DOHH2 (cell line): ENCODE data around the gene KCP.

ENCODE experiments used
- H3F3A ChIP-seq: fragments of 200-600 bp; sonication (generic), shearing (Covaris generic); 2 replicates; pipeline ENCODE4 v1.6.0; 2016; ENCODE audit warnings: antibody characterized with exemption, mild to moderate bottlenecking; ENCODE audit not compliant: control insufficient read depth, insufficient read depth
- H3K27ac ChIP-seq: fragments of 200-600 bp; sonication (generic); 2 replicates; pipeline ENCODE4 v1.5.1; 2014; ENCODE audit warnings: low read depth, mild to moderate bottlenecking, low read length, moderate library complexity
- H3K27me3 ChIP-seq: fragments of 200-600 bp; sonication (generic); 2 replicates; pipeline ENCODE4 v1.6.1; 2014; ENCODE audit warnings: mild to moderate bottlenecking, low read length, mixed read lengths; ENCODE audit not compliant: control insufficient read depth
- H3K36me3 ChIP-seq: fragments of 200-600 bp; sonication (generic); 2 replicates; pipeline ENCODE4 v1.6.1; 2014; ENCODE audit warnings: mild to moderate bottlenecking, low read length, moderate library complexity, mixed read lengths; ENCODE audit not compliant: control insufficient read depth
- H3K4me1 ChIP-seq: fragments of 200-600 bp; sonication (generic); 2 replicates; pipeline ENCODE4 v1.6.1; 2014; ENCODE audit warnings: mild to moderate bottlenecking, low read length, mixed read lengths; ENCODE audit not compliant: control insufficient read depth
- H3K4me2 ChIP-seq: fragments of 200-600 bp; sonication (generic); 2 replicates; pipeline ENCODE4 v1.6.0; 2014; ENCODE audit warnings: mild to moderate bottlenecking, low read length, moderate library complexity
- H3K4me3 ChIP-seq: fragments of 200-600 bp; sonication (generic); 2 replicates; pipeline ENCODE4 v1.5.1; 2014; ENCODE audit warnings: mild to moderate bottlenecking, low read length, mixed read lengths
- H3K79me2 ChIP-seq: fragments of 200-600 bp; sonication (generic); 2 replicates; pipeline ENCODE4 v1.6.1; 2014; ENCODE audit warnings: mild to moderate bottlenecking, low read length, mixed read lengths; ENCODE audit not compliant: control insufficient read depth
- H3K9me2 ChIP-seq: fragments of 200-600 bp; sonication (generic); replicated peaks from 2 replicates; pipeline ENCODE4 v1.6.1; 2014; ENCODE audit warnings: mild to moderate bottlenecking, low read length, mixed read lengths; ENCODE audit not compliant: control insufficient read depth
- H3K9me3 ChIP-seq: fragments of 200-600 bp; sonication (generic); 2 replicates; pipeline ENCODE4 v1.6.1; 2014; ENCODE audit warnings: antibody characterized with exemption, low read length, mixed read lengths; ENCODE audit not compliant: control insufficient read depth, insufficient read depth
- H4K20me1 ChIP-seq: fragments of 200-600 bp; sonication (generic); 2 replicates; pipeline ENCODE4 v1.6.0; 2014; ENCODE audit warnings: low read depth, mild to moderate bottlenecking, antibody characterized with exemption, low read length, moderate library complexity; ENCODE audit not compliant: control insufficient read depth, insufficient read depth
- EZH2phosphoT487 ChIP-seq: fragments of 200-600 bp; sonication (generic); IDR thresholded peaks from 2 replicates; pipeline ENCODE4 v1.6.1; 2017; ENCODE audit warnings: borderline replicate concordance, mild to moderate bottlenecking, antibody characterized with exemption, low read length, moderate library complexity, mixed read lengths
- TF ChIP-seq, protein P1 (sequence below): fragments of 200-600 bp; sonication (generic); IDR thresholded peaks from one replicate; pipeline ENCODE4 v1.5.1; 2014; ENCODE audit warnings: antibody characterized with exemption, mild to moderate bottlenecking, low read depth, low read length; ENCODE audit not compliant: poor library complexity, severe bottlenecking

KCP gene

GRCh38 chr7:128939861-128940410 lies 29.4 kb upstream of the KCP start:
- H3K27me3 ChIP-seq, result peaks cover 27% of the 10 kb centered on the region

GRCh38 chr7:128939075-128939860 lies 28.8 kb upstream of the KCP start:
- TF ChIP-seq, protein P1, sequence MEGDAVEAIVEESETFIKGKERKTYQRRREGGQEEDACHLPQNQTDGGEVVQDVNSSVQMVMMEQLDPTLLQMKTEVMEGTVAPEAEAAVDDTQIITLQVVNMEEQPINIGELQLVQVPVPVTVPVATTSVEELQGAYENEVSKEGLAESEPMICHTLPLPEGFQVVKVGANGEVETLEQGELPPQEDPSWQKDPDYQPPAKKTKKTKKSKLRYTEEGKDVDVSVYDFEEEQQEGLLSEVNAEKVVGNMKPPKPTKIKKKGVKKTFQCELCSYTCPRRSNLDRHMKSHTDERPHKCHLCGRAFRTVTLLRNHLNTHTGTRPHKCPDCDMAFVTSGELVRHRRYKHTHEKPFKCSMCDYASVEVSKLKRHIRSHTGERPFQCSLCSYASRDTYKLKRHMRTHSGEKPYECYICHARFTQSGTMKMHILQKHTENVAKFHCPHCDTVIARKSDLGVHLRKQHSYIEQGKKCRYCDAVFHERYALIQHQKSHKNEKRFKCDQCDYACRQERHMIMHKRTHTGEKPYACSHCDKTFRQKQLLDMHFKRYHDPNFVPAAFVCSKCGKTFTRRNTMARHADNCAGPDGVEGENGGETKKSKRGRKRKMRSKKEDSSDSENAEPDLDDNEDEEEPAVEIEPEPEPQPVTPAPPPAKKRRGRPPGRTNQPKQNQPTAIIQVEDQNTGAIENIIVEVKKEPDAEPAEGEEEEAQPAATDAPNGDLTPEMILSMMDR, result no peak
- TF ChIP-seq EZH2phosphoT487, result no peak
- H3K4me3 ChIP-seq, result peak overlapping the region; percentile 76
- H4K20me1 ChIP-seq, result no peaks in the 10 kb centered on the region
- no peaks in the 10 kb centered on the region for H3K9me2 ChIP-seq
- H3K27ac ChIP-seq, result peak overlapping the region; percentile 57
- H3K27me3 ChIP-seq, result peaks cover 30% of the 10 kb centered on the region
- H3K9me3 ChIP-seq, result no peaks in the 10 kb centered on the region
- H3K4me2 ChIP-seq, result peak overlapping the region; percentile 62
- H3K36me3 ChIP-seq, result no peaks in the 10 kb centered on the region
- H3F3A ChIP-seq, result peaks cover 17% of the 10 kb centered on the region
- H3K79me2 ChIP-seq, result peaks cover 10% of the 10 kb centered on the region
- H3K4me1 ChIP-seq, result peaks cover 53% of the 10 kb centered on the region

More at GRCh38 chr7:128939861-128940410, 29.4 kb upstream of the KCP start:
- Histone ChIP-seq H3K9me3 (no peaks in the 10 kb centered on the region), H3K9me2 (no peaks in the 10 kb centered on the region), H3K4me1 (peaks cover 46% of the 10 kb centered on the region), H3K79me2 (peaks cover 10% of the 10 kb centered on the region), H3F3A (peaks cover 21% of the 10 kb centered on the region), H3K36me3 (no peaks in the 10 kb centered on the region), H3K4me2 (peak overlapping the region; percentile 62), H3K27ac (peak overlapping the region; percentile 57), H4K20me1 (no peaks in the 10 kb centered on the region; the same call in 1 of the 2 replicates), H3K4me3 (peak overlapping the region; percentile 76)
- TF ChIP-seq EZH2phosphoT487, result no peak
- TF ChIP-seq, protein P1, result peak; percentile 61

DNA sequence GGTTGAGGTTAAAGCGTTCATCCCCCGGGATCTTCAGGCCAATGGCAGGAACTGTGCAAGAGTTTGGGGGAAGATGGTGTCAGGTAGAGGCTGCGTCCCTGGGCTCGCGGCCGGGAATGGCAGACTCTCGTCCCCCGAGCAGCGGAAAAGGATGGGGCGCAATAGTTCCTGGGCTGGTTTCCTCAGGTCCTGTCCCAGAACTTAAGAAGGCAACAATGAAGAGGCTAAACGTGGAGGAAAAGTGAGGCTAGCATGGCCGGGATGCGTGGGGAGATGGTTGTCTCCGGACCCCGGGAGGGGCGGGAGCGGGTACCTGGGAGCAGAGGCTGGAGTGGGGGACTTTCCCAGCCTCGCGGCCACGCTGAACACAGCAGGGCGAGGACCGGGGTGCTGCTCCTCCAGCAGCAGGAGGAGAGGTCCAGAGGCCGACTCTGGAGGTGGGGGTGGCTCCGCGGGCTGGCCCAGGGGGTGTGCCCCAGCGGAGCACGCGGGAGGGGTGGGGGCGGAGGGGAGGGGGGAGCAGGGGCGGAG lies 28.1 kb upstream of the KCP start:
- H4K20me1 ChIP-seq, result no peaks in the 10 kb centered on the region
- peak overlapping the region; percentile 62 for H3K4me2 ChIP-seq
- H3K36me3 ChIP-seq, result no peaks in the 10 kb centered on the region
- H3F3A ChIP-seq, result peaks cover 13% of the 10 kb centered on the region
- peaks cover 10% of the 10 kb centered on the region for H3K79me2 ChIP-seq
- no peaks in the 10 kb centered on the region for H3K9me2 ChIP-seq
- no peaks in the 10 kb centered on the region for H3K9me3 ChIP-seq
- TF ChIP-seq, protein P1, result no peak
- peak; percentile 38; the same call in 1 of the 2 replicates for TF ChIP-seq EZH2phosphoT487
- no peak overlapping the region for H3K27ac ChIP-seq
- peaks cover 52% of the 10 kb centered on the region for H3K4me1 ChIP-seq
- peaks cover 31% of the 10 kb centered on the region for H3K27me3 ChIP-seq
- peak overlapping the region; percentile 76 for H3K4me3 ChIP-seq
